Astrocyte of the hippocampus (primary cell): ENCODE data around the gene UPF2.
A peak's percentile ranks its signal among the peaks of the same experiment; 100 is the strongest.

Experiments used
- DNase-seq: peaks from one replicate; pipeline ENCODE4 v3.0.0; 2011; ENCODE audit warnings: low read depth, low spot score

Gene UPF2

DNA sequence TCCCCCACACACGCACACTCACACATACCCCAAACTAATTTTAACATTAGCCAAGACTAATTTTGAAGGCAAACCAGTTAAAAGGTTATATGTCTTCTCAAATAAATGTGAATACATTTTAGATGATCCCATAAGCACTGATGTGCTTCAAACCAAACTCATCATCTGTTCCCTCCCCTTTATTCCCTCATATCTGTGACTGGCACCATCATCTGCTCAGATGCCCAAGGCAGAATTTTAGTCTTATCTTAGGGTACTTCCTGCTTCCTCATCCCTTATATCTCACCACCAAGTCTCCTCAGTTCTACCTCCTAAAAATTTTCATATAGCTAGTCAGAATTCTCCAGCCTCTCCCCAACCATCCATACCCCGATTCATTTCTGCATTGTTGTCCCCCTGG lies 80.4 kb downstream of the UPF2 start:
- DNase-seq, result no peak

DNA sequence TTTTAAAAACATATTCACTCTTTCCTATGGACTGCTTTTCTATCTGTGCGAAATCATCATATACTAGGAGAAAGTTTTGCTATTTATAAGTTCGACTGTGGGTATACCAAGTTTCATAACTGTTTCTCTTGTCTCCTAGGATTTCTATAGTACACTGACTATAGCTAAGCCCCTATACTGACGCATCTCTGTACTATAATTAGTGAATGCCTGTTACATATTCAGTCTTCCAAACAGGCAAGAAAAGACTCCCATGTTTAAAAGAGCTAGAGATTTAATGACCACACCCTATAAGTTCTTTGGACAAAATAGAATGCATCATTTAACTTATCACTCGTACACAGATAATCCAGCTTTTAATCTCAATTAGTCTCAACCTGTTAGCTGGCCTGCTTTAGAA lies 80.8 kb downstream of the UPF2 start:
- DNase-seq, result no peak

DNA sequence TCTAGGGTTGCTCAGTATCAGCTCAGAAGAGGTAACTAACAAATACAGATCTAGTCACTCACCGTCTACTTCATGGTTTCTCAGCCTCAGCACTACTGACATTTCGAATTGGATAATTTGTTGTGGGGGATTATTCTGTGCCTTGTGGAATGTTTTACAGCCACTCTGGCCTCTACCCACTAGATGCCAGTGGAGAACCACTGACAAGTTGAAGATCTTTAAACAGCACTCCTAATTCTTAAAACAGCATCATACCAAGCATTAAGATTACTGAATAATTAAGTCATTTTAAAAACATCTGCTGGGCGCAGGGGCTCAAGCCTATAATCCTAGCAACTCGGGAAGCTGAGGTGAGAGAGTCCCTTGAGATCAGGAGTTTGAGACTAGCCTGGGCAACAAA lies 82.6 kb downstream of the UPF2 start:
- DNase-seq, result peak; percentile 24

DNA sequence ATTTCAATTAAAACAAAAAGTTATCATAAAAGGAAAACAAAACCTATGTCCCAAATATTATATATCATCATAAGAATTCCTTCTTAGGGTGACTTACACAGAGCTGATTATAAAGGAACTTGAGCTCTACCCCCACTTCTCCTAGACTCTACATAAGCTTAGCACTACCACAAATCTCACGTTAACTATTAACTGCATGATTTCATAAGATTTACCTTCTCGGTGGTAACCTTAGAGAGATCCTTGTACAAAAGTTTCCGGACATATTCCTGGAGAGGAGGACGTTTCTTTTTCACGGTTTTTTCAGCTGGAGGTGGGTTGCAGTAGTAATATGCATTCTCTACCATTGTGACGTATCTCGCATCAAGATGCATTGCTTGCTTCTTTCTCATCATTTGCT lies 83.7 kb downstream of the UPF2 start:
- DNase-seq, result no peak

DNA sequence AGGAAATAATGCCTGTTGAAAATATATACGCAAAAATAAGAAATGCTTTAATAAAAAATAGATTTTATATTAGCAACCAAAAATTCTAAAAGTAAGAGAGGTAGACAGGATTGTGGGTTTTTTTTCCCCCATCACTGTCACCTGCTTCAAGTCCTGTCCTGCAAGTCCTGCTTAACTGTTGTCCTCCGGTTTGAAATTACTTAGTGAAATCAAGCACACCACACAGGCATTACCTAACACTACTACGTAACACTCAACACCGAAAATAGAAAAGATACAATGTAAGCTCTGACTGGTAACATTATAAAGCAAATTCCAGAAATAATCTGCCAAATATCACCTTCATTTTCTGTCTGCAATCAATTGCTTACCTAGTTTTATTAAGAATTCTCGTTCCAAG lies 90.9 kb downstream of the UPF2 start:
- DNase-seq, result no peak

DNA sequence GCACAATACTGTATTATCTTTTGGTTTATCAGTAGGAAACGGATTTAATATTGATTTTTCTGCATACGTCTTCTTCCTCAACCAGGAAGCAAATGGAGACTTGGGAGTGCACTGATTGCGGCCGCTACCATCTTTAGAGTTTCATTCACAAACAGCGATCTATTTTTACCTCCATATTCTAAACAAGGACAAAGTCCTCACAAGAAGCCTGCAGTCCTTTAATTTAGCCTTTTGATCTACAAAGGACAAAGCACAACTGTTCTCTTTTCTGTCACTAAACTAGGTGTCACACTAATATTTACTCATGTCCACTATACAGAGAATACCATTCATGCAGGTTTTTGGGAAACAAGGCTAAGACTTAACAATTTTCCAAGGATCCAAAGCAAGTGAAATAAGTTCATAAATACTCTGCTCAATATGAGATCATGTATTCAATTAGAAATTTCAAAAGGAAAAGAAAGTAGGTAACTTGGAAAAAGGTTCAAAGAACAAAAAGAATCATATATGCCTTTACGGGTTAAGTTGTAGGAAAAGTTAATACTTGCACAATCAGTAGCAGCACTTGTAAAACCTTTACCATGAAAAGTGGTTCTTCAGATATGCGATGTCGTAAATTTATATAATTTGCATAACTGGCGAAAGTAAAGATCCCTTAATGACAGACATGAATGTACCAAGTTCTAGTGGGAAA lies 92.1 kb downstream of the UPF2 start:
- DNase-seq, result no peak

DNA sequence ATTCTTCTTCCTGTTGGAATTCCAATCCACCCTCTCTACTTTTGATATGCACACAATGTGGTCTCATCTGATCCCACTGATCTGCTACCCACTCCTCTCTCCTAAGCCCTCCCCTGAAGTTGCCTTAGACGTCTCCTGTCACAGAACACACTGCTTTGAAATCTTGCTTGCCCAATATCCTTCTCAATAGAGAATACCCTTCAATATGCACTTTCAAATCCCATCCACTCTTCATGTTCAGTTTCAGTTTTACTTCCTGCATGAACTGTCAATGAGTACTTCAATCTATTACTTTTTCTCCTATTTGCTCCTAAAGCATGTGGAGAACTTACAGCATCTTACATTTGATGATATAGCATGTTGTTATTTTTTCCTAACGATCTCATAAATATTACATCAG lies 93.5 kb downstream of the UPF2 start:
- no peak for DNase-seq

DNA sequence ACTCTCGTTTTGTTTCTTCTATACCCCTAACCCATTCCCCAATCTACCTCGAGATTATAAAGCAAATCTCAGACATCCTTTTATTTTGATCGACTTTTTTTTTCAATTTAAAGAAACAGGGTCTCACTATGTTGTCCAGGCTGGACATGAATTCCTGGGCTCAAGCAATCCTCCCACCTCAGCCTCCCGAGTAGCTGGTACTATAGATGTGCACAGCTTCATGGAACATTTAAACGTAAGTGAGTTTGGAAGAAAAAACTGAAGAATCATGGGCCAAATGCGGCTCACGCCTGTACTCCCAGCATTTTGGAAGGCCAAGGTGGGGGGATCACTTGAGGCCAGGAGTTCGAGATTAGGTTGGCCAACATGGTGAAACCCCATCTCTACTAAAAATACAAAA lies 96.0 kb downstream of the UPF2 start:
- no peak for DNase-seq

DNA sequence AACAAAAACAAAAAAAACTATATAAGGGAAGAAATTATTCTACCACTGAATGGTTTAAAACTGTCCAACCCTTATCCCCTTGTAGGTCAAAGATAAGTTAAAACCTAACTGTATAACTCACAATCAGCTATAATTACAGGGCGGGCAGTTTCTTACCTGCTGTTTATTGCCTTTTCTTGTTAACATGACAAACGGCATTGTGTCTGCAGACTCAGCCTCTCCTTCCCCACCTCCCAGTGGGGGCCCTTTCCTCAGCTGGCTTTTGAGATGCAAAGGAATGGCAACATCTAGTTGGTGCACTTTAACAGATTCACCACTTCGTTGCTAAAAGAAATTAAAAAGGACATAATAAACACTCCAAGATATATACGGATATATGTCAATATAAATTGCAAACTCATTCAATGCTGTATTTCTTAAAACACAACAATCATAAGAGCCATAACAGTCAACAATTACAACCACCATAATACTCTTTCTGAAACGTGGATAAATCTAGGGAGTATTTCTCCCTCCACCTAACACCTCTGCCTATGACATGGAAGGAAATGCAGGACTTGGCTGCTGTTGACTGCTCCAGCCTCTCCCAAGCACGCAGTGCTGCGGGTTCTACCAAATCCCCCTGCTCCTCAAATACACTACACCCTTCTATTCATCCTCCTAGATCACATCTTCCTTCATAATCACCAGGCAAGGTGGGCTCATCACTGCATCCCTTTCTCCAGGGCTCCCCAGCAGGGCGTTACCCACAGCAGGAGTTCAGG lies 106.0 kb downstream of the UPF2 start:
- no peak for DNase-seq

DNA sequence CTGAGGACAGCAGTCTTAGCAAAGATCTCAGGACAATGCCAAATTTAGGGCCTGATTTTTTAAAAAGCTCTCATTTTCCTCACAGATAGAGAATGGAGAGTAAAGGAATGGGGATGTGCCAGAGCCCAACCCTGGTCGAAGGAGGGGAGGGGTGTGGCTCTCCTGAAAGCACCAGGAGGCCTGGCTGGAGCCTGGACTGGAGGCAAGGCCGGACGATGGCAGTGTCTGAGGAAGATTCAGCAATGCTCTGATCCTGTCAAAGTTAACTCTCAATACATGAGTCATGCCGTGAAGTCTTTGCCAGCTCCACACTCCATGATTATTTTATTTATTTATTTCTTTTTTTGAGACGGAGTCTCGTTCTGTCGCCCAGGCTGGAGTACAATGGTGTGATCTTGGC lies 108.3 kb downstream of the UPF2 start:
- DNase-seq, result peak; percentile 25

DNA sequence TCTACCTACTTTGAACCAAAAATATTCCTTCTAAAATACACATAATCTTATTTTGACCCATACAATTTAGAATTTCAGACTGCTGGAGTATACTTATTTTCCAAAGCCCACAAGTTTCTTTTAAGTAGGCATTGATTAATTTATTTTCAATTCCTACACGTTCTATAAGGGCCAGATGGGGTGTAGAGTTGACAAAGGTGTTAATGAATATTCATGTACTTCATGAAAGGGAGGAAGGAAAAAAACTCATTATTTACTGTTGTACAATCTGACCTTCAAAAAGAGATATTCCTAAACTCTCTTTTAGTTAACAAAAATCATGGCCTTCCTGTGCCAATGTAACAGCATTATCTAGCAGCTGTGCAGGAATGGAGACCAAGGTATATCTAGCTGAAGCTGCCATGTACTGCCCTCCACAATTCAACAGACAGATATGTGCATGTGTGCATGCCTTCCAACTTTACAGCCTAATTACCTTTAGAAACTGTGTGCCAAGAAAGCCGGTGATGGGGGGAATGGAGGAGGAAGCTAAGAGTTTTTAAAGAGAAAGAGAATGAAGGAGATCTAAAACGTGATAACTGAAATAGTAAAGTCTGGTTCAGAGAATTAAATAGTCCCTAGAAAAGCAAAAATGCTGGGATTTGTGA lies 108.9 kb downstream of the UPF2 start:
- DNase-seq, result no peak

DNA sequence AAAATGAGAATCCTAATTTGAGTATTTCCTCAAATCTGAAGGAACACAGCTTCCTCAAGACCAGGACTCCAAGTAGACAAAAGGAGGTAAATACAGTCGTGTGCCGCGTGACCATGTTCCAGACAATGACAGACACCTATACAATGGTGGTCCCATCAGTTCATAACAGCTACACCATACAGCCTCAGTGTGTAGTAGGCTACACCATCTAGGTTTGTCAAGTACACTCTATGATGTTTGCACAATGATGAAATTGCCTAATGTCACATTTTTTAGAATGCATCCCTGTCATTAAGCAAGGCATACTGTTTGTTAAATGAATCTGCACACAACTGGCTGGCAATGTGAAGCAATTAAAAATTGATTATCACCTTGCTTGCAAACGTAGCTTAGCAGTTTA lies 111.6 kb downstream of the UPF2 start:
- no peak for DNase-seq

DNA sequence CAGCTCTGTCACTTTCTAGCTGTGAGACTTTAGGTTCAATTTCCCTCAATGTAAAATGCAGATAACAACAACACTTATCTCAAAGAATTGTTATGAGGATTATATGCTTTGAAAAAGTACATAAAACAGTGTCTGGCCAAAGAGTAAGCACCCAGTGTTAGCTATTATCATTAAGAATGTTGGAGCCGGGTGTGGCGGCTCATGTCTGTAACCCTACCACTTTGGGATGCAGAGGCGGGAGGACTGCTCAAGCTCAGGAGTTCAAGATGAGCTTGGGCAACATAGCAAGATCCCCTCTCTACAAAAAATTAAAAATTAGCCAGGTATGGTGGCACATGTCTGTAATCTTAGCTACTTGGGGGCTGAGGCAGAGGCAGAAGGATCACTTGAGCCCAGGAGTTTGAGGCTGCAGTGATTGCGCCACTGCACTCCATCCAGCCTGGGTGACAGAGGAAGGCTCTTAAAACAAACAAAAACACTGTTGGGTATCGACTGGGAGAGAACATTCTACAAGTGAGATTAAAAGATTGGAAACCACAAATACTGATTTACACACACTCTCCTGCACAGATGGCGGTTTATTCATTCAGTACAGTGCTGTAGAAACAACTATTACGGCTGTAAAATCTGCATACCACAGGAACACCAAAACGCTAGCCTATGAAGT lies 112.2 kb downstream of the UPF2 start:
- DNase-seq, result peak; percentile 19

DNA sequence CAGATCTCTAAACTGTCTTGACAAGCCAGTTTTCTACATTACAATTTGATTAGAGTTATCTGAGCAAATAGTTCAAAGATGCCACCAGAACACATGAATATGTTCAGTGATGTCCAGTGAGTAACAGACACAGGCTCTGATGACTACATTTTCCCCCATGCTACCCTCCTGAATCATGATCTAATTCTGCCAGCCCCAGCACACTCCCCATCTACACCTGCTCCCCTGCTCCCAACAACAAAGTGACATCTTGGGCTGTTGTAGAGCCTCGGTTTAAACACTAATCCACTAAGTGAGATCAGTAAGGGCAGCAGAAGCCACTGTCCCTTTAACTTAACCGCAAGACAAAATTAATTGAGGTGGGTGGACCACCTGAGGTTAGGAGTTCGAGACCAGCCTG lies 114.9 kb downstream of the UPF2 start:
- DNase-seq, result no peak

DNA sequence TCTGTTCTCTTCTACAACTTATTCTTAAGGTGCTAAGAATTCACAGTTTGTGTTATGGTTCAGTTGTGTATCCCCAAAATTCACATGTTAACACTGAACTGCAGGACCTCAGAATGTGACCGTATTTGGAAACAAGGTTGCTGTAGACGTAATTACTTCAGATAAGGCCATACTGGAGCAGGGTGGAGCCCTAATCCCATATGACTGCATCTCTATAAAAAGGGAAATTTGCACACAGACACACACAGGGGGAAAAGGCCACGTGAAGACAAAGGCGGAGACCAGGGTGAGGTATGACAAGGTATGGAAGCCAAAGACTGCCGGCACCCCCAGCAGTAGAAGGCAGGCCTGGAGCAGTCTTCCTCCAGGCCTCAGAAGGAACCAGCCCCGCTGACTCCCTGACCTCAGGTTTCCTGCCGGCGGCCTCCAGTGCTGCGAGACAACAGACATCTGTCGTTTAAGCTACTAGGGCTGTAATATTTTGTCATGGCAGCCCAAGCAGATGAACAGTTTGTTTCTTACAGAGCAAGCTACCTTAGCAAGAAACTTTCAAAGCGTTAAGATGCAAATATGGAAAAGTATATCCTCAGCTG lies 120.7 kb downstream of the UPF2 start:
- no peak for DNase-seq

DNA sequence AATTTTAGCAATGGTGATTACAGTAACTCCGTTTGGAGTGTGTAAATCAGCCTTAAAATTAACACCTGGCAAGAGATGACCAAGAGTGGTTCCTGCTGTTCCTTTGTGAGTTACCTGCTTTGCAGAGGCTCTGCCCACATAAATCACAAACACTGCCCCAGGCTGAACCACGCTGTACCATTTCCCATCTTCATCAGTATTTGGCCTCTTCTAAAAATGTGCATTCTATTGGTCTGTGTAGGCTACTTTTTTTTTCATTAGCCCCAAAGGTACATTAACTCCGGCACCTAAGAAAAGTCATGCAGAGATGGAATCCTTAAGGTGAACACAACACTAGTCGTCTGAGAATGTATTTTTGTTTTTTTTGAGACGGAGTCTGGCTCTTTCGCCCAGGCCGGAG lies 123.3 kb downstream of the UPF2 start:
- no peak for DNase-seq

DNA sequence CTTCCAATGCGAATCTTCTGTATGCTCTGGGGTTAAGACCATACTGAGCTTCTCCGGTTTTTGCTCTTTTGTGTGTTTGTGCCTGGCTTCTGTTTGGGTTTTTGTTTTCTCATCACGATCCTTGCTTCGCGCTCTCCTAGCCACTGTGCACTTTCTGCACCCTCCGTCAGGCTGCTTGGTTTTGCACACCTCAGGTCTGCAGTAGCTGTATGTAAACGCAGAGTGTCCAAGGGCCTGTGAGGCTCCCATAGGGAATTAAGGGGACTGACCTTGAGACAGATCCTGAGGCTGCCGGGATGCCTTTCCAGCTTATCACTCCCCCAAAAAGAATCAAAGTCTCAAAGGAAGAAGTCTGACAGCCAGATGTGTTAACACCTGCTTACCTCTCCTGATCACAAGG lies 124.2 kb downstream of the UPF2 start:
- DNase-seq, result no peak

DNA sequence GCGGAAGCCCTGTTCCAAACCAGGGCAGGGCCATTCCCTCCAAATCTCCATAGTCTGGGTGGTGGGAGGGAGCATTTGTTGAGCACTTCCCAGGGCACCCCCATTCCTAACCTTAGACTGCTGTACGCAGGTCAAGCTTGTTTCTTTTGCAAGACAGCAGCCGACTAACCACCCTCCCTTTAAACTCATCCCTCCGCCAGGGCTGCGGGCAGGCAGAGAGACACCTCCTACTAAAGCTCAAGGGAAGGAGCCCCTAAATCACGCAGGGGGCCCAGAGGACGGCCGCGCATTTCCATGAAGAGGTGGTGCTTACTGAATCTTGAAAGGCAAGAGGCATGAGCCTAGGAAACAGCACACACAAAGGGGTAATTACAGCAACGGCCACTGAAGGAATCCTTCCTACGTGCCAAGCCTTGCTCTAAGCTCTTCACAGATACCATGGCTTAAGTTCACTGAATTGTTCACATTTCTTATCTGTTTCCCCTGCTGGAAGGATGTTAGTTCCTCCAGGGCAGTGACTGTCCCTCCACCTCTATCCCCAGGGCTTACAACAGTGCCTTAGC lies 129.4 kb downstream of the UPF2 start:
- DNase-seq, result peak; percentile 27

DNA sequence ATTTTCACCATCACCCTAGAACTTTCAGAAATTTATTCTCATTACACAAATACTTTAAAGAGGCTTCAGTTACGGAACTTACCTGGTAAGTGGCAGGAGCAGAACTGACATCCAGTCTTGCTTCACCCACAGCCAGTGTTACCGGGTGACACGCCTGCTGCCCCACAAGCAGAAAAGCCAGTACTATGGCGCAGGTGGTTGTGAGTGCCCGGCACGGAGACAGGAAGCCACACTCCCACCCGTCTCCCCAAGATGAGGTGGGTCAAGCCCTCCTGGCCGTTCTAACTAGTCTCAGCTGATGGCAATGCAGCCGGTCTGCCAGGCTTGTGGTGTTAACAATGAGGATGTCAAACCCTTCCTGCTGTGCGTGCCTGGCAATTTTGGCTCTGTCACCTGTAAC lies 132.5 kb downstream of the UPF2 start:
- no peak for DNase-seq

DNA sequence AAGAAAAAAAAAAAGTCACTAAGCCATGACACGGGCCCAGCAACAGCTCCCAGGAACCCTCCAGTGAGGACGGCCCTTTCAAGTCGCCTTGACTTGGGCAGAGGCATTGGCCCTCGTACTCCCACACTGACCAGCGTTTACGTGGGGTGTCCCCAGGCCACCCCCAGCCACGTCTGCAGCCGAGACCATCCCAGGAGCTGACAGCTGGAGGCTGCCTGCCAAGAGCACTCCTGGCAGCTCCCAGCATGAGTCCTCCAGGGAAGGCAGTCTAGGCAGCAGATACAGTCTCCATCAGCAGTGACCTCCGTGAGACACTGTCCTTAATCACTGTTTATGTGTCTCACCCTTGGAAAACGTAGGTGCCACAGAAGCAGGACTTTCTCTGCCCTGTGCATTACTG lies 133.0 kb downstream of the UPF2 start:
- no peak for DNase-seq

DNA sequence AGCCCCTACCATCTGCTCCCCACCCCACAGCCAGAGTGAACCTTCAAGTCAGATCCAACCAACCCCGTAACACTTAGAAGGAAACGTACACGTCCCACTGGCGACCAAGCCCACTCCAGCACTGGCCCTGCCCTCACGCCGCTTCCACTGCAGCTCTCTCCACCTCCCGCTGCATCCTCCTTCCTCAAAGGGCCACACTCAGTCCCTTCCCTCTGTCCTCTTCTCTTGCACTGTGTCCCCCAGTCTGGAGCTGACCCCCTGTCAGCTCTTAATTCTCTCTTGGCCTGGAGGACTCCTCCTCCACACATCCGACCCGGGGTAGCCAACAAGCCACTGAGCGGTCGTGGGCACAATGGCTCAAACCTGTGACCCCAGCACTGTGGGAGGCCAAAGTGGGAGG lies 133.6 kb downstream of the UPF2 start:
- DNase-seq, result no peak

DNA sequence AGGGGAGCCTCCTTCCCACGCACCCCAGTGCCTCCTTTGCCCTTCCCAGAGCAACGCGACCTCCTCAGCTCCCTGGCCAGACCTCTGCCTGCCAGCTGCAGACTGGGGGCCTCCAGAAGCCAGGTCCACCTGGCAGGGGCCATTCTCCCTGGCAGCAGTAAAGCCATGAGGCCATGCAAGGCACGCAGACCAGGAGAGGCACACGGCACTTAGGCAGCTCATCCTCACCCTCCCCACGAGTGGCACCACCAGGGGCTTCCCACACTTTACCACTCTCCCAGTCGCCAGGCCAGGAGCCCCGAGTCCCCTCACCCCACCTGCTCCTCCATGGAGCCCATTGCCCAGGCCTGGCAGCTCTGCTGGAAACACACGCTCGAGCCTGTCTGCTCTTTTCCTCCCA lies 134.1 kb downstream of the UPF2 start:
- DNase-seq, result no peak
